Occipital lobe (tissue), 2 donors: ENCODE results near the gene AKT3. TPM values are rescaled to one million over a fixed set of nuclear protein-coding genes. Genes with fewer than 3 reads are reported as not detected.

ENCODE experiments used
- DNase-seq: peaks from one replicate; lab custom pipeline; 2025; lab: John Stamatoyannopoulos, UW
- total RNA-seq: library from RNA; depleted of rRNA; stranded (reverse); fragments of >200 nt; gene quantifications from one replicate; pipeline ENCODE4 v1.2.3, GENCODE V29; 2014

The AKT3 gene
- total RNA-seq, 1 donor from 2014 or later = 624 TPM

DNA sequence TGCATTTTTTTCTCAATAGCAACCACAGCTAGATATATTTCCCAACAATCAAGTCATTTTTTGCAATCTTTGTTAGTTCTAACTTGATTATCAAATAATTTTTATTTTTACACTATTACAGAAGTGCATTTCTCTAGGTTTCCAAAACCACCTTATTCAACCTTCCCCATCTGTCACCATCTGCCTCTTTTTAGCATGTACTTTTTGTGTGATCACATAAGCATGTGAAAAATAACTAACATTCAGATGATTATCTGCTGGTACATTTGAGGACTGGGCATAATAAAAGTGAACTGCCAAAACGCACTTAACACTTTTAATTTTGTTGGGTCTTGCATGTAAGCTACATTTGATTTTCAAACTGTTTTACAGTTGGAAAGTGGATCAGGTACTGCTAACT lies 291.5 kb downstream of the AKT3 start:
- no peak for DNase-seq

DNA sequence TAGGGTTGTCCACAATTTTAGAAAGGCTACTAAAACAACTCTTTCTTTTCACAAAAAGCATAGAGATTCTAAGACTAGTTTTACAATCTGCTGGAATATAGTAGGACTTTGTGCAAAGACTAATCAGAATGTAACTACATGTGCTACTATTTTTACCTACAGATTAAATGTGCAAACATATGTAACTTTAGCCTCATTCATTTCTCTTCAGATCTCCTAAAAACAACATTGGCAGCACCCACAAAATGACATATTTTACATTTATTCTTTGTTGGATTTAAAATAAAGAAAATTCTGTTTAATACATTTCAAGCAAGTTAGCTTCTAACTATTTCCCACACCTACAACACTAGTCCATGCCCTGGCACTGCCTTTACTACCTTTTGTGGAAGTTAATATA lies 292.2 kb downstream of the AKT3 start:
- DNase-seq = no peak

DNA sequence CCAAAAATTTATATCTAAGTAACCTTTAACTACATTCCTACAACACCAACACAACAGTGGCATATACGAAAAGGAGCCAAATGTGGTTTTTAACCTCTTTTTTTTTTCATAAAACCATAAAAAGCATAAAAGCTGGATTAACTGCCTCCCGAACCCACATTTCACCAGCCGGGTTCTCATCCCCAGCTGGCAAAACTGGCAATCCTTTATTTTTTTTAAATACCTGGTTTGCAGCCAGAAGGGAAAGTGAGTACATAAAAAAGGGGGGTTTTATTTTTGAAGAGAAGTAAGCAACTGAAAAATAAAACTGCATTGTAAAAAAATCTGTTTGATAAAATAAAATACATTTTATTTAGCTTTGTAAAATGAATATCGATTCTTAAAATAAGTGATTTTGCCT lies 295.4 kb downstream of the AKT3 start:
- DNase-seq = no peak

DNA sequence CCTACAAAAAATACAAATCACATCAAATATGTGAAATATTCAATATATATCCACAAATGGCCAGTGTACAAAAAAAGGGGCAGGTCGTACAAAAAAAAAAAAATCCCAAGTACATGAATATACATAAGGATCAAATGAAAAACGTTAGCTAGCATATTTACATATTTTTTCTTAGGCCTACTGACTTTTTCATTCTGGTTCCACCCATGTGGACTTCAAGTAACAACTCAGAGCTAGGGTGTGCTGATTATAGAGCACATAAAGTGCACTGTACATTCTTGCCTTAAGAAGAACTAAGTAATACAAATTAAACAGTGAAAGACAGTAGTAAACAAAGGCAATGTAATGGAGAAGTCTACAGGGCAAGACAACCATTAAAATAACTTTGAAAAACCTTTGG lies 297.0 kb downstream of the AKT3 start:
- no peak for DNase-seq

DNA sequence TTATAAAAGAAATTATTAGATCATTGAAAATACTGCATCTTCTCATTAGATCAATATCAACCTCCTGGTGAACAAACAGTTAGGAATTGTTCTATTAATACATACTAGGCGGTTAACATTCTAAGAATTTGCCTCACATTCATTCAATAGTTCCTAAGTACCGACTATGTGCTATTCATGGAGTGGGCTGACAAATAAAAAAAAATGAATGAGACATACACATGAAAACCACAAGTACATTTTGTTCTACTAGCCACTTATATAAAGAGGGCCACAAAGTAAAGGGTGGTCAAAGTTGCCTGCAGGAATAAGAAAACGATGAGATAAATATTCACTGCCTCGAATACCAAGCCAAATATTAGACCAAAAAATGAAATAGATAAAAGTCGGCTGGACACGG lies 299.8 kb downstream of the AKT3 start:
- DNase-seq = no peak

DNA sequence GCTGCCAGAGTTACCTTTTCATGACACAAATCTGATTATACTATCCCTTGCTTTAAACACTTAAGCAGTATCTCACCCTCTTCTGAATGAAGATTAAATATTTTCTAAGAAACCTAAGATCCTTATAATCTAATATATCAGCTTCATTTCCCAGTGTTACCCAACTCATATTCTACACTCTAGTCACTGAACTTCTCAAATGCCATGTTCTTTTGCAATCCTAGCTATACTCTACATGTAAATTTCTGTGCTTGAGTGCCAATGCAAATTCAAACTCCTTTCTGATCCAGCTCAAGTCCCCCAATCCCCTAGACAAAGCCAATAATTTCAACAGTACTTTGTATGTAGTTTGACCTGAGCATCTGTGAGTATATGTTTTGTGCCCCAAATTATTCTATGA lies 300.3 kb downstream of the AKT3 start:
- no peak for DNase-seq

DNA sequence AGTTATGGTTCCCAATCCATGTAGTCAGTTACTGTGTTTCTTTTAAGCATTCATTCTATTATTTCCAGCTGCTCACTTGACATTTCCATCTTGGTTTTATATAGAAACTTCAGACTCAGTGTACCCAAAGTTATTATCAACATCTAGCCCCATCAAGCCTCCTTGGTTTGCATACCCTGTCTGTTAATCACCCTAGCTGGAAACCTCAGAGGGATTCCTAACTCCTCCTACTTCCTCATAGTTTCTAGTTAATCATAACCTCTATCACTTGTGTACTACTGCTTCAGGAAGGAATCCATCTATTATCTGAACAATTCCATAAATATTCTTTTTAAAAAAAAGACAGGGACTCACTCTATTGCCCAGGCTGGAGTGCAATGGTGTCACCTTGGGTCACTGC lies 300.9 kb downstream of the AKT3 start:
- no peak for DNase-seq

DNA sequence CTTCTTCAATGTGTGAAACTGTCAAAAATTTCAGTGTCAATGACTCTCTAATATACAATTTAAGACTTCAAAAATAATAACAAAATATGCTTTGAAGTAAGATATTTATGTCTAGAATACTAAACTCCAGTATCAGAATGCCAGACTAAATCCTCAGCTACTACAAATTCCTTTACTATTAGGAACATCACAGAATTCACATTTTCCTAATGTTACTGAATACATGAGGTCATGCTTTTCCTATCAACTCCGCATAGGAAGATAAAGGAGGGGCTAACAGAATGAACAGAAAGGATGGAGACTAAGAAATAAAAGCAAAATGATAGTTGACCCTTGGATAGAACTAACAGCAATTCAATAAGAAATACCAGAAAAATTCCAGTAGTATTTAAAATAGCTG lies 301.5 kb downstream of the AKT3 start:
- DNase-seq = no peak

DNA sequence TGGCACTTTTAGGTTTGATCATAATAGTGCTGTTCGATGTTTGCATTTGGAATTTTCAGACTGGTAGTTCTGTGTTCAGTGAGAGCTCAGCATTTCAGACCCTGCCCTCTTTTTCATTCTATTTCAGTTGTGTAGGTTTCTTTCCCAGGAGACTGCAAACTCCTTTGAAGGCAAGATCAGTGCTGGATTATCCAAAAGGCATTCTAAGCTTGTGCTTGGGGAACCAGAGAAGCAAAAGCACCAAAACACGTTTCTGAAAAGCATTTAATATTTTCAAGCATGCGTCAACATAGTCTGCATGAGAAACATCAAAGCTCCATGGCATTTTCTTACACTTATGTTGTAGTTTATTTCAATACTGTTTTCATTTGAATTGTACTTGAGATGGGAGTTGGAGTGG lies 302.2 kb downstream of the AKT3 start:
- DNase-seq = no peak

DNA sequence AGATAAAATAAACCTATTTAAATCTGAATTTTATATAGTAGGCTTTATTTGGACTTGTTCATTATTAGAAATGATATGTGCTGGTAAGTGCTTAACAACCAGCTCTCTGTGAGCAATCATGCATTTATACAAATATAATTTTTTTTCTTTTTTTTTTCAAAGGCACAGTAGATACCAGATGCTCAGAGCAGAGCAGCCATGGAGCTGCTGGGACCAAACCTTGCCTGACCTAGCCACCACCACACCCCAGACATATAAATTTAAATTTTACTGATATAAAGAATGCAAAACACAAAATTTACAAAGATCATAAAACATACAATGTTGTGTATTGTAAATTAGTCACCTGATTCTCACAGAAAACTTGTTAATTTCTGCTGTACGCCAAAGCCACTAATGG lies 303.6 kb downstream of the AKT3 start:
- DNase-seq = no peak

DNA sequence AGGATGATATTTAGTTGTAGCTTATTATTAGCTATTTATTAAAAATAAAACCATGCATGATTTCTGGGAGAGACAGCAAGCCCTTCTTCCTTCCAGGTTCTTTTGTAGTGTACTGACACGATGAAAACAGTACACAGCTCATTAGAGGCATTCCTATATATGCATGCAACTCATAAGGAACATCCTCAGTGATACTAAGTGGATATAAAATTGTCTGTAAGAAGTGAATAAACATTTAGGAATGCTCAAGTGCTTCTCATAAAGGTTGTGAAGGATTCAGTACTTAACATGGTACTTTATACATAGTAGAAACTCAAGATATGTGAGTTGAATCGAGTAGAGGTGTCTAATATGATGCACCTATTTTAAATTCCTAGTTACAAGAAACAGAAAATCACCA lies 306.5 kb downstream of the AKT3 start:
- DNase-seq = no peak

DNA sequence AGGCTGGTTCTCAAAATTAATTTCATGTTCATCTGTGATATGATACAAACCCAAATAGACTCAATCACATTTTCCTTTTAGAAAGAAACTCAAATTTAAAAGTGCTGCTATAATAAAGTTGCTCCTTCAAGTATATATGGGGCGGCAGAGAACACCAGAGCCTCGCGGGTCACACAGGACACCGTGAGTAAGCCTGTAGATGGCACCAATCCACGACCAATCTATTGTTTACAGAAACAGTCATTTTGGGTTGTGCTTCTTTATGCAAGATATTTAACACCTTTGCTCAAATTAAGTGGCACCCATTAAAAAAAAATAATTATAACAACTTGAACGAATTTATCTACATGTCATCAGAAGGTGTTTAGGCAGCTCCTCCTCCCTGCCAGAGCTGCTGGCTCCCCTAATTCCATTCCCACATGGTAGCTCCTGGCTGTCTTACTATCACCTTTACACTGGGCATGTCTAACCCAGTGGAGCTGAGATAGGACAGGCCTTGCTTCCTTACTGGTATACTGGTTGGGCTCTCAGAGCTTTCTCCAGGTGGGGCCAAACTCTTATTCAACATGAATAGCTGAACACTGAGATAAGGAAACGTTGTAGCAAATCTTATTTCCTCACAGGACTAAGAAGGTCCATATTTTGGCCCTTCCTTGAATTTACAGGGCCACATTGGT lies 307.2 kb downstream of the AKT3 start:
- DNase-seq = no peak

DNA sequence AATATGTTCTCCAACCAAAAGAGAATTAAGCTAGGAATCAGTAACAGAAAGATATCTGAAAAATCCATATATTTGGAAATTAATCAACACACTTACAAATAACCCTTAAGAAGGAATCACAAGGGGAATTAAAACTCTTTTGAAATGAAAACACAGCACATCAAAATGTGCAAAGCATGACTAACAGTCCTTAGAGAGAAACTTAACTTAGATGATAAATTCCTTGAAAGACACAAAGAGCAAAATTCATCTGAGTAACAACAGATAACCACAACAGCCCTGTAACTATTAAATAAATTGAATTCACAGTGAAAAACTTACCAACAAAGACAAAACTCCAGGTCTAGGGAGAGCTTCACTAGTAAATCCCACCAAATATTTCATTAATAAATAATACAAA lies 310.4 kb downstream of the AKT3 start:
- DNase-seq = no peak

DNA sequence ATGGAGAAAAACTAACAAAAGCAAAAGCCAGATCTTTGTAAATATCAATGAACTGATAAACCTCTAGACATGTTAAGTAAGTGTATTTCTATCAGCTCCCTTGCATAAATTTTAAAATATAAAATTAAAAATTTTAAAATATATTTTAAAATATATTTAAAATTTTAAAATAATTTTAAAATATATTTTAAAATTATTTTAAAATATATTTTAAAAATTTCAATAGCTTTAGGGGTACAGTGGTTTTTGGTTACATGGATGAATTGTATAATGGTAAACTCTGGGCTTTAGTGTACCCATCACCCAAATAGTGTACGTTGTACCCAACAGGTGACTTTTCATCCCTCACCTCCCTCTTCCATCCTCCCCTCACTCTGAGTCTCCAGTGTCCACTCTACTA lies 315.0 kb downstream of the AKT3 start:
- DNase-seq = no peak

DNA sequence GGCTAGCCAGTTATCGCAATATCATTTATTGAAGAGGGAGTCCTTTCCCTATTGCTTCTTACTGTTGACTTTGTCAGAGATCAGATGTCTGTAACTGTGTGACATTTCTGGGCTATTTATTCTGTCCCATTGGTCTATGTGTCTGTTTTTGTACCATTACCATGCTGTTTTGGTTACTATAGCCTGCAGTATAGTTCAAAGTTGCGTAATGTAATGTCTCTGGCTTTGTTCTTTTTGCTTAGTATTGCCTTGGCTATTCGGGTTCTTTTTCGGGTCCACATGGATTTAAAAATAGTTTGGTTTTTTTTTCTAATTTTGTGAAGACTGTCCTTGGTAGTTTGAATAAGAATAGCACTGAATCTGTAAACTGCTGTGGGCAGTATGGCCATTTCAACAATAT lies 320.5 kb downstream of the AKT3 start:
- no peak for DNase-seq

DNA sequence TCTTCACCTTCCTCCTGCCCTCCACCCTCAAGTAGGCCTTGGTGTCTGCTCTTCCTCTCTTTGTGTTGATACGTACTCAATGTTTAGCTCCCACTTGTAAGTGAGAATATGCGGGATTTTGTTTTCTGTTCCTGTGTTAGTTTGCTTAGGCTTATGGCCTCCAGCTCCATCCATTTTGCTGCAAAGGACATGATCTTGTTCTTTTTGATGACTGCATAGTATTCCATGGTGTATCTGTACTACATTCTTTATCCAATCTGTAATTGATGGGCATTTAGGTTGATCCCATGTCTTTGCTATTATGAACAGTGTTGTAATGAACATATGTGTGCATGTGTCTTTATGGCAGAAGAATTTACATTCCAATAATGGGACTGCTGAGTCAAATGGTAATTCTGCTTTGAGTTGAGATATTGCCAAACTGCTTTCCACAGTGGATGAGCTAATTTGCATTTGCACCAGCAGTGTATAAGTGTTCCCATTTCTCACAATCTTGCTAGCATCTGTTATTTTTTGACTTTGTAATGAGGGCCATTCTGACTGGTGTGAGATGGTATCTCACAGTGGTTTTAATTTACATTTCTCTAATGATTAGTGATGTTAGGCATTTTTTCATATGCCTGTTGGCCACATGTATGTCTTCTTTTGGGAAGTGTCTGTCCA lies 321.5 kb downstream of the AKT3 start:
- no peak for DNase-seq

DNA sequence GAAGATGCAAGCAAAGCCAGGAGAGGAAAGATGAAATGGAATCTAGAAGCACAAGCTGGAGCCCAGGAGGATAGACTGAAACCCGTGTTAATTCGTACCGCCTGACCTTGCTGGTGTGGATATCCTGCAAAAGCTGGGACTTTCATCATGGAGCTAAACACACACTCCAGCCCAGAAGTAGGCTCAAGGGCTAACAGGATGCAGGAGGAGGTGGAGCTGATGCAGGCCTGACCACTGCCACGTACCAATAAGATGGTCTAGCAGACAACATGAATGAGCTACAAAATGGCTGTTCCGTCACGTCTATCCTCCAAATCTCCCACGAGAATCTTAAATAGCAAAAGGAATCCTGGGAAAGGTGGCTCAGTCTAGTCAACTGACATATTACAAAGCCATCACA lies 323.9 kb downstream of the AKT3 start:
- no peak for DNase-seq

DNA sequence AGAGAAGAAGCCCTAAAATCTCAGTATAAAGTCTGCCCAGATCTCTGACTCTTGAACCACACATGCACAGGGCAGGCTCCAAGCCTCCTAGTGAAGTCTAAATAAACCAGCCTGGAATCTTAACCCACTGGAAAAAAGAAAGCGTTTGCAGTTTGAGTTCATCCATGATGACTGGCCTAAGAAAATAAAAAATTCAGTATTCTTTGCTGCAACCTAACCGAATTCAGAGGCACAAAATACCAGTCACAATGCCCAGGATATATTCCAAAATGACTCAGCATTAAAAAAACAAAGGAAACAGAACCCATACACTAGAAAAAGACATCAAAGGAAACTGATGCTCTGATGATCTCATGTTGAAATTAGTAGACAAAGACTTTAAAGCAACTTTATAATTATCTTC lies 325.0 kb downstream of the AKT3 start:
- DNase-seq = no peak

DNA sequence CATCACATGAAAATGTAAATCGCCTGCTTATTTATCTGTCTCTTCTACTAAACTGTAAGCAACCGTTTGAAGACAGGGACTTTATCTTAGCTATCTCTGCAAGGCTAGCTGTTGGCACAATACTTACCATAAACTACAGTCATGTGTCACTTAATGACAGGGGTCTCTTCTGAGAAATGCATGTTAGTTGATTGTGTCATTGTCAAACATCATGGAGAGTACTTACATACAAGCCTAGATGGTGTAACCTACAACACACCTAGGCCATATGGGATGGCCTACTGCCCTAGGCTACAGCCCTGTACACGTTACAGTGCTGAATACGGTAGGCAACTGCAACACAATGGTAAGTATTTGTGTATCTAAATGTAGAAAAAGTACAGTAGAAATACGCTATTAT lies 326.3 kb downstream of the AKT3 start:
- DNase-seq = no peak

DNA sequence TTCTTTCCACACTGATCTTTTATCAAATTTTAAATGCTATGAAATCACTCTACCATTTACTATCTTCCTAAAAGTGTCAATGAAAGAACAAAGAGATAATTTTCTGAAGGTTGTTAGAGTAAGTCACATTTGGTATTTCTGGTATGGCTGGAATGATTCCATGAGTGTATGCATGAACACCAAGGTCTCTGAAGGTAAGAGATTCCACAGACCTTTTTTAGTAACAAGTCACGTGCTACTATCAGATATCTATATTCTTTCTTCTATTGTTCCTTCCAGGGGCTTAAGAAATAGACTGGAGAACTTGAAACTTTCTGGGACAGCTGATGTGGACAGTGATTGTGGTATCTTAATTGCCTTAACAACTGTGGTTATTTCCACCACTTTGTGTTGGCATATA lies 329.2 kb downstream of the AKT3 start:
- DNase-seq = no peak

DNA sequence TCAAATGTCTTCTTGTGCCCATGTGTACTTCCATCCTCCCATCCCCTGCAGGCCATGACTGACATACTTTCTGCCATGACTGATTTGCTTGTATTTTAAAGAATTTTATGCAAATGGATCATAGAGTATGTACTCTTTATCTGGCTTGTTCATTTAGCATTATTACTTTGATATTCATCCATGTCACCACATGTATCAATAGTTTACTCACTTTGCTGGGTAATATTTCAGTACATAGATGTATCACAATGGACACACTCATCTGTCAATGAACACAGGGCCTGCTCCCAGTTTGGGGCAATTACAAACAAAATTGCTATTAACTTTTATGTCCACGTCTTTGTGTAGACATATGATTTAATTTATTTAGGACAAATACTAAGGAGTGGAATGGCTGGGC lies 335.1 kb downstream of the AKT3 start:
- DNase-seq = no peak

DNA sequence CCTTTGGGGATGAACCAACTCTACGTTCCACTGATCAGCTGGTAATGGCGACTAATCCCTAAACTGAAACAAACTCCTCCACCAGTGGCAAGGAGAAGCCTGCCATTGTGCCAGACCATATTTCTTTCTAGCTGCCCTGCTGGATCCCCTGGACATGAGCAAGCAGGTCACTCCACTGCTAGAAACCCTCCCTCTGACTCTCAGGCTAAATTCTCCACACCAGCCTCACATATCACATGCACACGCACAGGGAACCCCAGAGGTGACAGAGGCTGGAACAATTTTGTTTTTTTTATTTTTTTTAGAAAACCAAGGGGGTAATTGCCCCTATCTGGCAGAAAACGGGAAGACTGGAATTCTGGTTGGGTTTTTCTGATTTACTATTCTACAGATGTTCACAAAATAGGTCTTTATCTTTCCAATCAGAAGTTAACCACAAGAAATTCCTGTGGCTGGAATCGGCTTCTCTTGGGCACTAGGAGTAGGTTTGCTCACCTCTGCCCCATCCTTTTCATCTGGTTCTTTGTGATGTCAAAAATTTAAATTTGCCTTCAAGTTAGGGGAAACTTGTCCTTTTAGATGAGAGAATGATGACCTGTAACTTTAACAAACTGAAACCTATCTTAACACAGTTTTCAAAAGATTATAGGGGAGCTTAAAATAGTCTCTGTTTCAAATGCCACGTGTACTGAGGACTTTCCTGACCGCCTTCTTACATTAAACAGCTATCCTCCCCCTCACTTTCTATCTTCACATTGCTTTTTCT lies 336.1 kb downstream of the AKT3 start:
- DNase-seq = no peak

DNA sequence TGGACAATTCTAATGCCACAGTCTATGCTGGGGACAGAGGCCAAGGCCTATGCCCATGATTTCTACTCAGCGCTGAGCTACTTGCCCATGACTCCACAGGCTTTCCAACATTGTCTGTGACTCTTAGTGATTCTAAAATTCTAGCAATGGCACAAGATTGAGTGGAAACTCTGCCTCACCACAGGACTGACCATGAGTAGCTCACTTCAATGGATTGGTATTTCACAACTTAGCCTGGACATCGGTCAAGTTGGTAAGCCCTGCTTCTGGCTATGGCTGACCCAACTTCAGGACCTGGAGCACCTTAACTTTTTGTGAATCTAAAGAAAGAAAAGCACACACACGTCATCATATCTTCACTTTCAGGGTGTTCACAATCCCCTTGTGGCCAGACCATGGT lies 339.1 kb downstream of the AKT3 start:
- no peak for DNase-seq
